Epidermal melanocyte (primary cell): ENCODE data around the gene PYGB.

Experiments
- DNase-seq: peaks from one replicate; pipeline ENCODE4 v3.0.0; 2011; ENCODE audit warnings: low spot score; ENCODE audit not compliant: insufficient read length

The PYGB gene

GRCh38 chr20:25293910-25294458 is 46.1 kb downstream of the PYGB start:
- no peak for DNase-seq

- peak; percentile 68 for DNase-seq
These were observed 46.8 kb downstream of the PYGB start for GRCh38 chr20:25294459-25295385.

DNA sequence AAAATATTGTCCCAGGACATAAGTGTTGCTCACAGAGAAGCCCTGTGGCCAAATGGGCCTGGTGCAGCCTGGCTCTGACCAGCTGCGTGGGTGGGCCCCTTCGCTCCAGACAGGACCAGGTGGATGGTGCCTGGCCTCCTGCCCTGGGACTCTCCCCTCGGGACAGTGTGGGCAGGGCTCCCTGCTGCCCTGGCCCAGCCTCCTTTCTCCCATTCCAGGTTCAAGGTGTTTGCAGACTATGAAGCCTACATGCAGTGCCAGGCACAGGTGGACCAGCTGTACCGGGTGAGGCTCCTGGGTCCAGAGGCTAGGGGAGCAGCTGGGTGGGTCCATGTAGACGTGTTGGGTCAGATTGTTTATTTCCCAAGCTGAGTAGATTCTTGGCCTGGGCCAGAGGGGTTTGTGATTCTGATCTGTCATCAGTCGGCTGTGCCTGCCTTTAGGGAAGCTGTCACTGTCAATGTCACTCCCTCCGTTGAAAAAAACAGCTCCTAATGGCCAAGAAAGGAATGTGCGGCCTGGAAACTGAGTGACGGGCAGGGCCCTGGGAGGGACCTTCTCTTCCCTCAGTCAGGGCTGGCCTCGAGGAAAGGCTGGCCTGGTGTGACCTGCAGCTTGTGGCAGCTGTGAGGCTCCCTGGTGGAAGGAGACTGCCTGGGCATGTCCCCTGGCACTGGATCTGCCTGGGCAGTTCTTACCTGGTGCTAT is 47.7 kb downstream of the PYGB start:
- DNase-seq, result no peak

DNA sequence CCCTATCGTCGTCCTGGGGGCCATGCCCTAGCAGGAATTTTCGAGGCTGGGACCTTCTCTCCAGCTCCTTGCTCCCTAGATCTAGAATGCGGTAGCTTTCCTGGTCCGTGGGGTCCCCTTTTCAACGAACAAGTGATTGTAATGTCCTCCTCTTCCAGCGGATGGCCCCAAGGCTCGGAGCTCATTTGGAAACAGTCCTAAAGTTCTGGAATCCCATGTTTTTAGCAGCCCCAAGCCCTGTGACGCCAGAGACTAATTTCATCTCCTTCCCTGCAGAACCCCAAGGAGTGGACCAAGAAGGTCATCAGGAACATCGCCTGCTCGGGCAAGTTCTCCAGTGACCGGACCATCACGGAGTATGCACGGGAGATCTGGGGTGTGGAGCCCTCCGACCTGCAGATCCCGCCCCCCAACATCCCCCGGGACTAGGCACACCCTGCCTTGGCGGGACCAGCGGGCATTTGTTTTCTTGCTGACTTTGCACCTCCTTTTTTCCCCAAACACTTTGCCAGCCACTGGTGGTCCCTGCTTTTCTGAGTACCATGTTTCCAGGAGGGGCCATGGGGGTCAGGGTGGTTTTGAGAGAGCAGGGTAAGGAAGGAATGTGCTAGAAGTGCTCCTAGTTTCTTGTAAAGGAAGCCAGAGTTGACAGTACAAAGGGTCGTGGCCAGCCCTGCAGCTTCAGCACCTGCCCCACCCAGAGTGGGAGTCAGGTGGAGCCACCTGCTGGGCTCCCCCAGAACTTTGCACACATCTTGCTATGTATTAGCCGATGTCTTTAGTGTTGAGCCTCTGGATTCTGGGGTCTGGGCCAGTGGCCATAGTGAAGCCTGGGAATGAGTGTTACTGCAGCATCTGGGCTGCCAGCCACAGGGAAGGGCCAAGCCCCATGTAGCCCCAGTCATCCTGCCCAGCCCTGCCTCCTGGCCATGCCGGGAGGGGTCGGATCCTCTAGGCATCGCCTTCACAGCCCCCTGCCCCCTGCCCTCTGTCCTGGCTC is 48.5 kb downstream of the PYGB start:
- DNase-seq, result no peak

GRCh38 chr20:25297141-25297905 is 49.4 kb downstream of the PYGB start:
- DNase-seq, result no peak

DNA sequence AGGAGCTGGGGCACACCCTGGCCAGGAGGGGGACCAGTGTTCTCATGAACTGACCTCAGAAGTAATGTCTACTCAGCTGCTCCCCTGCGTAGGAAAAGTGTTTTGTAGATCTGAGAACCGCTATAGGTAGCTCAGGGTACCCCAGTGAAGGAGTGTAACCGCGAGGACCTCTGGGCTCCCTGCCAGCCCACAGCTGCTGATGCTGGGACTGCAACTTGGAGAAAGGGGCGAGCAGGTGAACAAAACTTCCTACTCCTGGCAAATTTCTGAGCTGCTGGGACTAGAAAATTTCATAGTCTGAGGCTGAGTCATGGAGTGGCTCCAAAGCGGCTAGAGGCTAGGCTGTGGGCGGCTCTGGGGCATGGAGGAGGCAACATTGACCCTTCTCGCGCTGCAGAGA is 51.9 kb downstream of the PYGB start:
- no peak for DNase-seq

GRCh38 chr20:25300496-25301170 is 52.7 kb downstream of the PYGB start:
- no peak for DNase-seq

DNA sequence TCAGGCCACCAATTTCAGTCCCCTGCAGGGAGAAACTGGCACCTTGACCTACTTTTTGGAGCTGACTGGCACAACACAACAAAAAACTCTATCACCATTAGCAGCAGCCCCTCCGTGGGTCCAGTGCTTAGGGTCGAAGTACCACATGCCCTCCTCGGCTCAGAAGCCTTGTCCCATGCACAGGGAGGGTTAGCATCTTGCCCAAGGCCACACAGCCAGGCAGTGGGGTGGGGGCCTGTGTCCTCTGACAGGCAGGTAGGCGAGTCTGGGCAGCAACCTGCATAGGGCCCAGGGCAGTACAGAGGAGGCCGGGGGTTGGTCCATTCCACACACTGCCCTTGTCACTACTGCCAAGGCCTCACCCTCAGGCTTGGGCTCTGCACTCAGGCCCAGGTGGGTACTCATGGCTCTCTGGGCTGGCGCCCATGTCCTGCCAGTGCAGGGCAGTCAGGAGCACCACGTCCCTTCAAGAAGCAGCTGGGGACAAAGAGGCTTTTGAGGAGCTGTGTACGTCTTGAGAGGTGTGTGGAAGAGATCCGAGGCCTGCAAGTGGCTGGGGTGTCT is 53.6 kb downstream of the PYGB start:
- no peak for DNase-seq

DNA sequence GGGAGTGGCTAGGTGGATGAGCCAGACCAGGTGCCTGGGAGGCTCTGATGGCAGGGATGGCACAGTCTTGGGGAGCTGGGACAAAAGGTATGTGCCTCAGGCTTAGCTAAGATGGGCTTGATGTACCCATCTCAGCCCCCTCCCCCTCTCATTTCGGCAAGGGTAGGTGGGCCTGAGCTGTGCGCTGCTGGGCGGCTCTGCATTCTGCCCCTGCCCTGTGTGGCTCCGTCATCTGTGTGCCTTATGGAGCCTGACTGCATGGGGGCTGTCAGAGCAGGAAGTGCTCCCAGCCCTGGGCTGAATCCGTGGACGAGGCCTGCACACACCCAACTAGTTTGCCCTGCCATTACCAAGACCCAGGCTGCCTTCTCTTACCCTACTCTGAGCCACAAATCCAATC is 54.7 kb downstream of the PYGB start:
- DNase-seq, result no peak

DNA sequence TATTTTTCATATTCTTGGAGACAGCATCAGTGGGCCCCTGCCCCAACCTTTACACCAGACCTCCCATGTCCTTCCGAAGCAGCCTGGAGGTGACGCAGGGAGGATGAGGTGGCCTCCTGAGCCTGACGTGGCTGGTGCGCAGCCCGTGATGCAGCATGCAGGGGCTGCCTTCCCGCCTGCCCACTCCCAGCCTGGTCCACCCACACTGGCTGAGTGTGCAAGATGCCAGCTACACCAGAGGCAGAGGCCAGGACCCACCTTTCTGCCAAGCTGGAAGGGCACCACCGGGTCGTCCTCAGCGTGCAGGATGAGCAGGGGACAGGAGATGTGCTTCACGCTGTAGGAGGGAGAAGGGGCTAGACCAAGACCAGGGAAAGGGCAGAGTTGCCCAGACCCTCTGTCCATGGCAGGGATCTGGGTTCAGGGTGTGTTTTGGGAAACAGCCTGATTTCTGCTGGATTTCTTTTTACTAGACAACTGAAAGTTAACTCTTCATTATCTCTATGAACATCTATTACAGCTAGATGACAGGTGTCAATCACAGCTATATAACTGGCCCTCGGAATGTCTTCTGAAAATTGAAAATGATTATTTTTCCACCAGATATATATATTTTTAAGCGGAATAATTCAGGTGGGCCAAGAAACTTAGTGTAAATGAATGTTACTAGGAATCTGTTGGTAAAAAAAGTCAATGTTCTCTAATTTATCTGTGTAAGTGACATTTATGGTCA is 55.6 kb downstream of the PYGB start:
- DNase-seq, result no peak

- DNase-seq, result no peak
These were observed 56.2 kb downstream of the PYGB start for GRCh38 chr20:25304025-25304549.

- DNase-seq, result no peak
These were observed 59.4 kb downstream of the PYGB start for GRCh38 chr20:25306991-25307903.

DNA sequence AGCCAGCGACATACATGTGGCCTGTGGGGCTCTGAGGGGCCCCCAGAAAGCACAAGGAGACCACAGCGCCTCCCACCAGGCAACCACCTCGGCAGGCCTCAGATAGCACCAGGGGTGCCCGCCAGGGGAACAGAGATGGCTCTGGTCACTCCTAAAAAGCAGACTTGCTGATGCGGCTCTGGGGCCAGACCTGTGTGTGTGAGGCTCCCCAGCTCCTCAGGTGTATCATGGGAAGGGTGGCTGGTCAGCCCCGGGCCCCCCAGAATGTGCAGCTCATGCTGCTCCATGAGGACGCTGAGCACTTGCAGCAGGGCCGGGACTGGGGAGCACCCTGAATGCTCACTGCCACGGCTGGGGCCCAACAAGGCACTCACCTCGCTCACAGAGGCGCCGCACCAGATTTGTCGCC is 60.2 kb downstream of the PYGB start:
- DNase-seq, result no peak

DNA sequence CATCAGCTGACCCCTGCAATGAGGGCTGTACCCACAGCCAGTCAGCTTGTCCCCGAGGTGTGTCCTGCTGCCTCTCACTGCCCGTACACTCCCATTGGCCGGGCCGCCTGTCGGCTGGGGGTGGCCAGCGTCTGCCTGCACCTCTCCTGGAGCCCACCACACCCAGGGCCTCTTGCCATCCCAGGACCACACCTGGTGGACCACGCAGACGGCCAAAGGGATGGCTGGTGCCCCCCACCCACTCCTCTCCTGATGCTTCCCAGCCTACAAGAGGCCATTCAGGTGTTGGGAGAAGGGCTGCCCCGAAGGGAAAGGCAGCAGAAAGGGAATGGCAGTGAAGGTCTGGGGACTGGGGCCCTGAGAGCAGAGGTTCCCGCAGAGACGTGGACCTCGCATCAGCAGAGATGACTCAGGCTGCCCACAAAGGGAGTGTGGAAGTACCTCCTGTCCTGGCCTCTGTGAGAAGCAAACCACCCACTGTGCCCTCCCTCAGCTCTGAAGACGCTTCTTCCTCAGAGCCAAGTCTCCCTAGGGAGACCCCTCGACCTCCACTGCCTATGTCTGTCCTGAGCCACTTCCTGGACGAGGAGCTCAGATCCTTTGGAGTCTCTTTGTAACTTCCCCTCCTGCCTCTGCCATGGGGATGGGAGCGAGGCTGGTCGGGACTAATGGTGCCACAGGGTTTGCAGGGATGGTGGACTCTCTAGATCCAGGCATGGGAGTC is 60.9 kb downstream of the PYGB start:
- DNase-seq, result no peak

GRCh38 chr20:25309395-25310267 is 61.7 kb downstream of the PYGB start:
- DNase-seq, result peak; percentile 71
